ENCODE data around the gene CENPS. TPM values are rescaled to one million over a fixed set of nuclear protein-coding genes. Genes with fewer than 3 reads are reported as not detected.

Gene CENPS
- polyA plus RNA-seq, 1 experiment, result 11.4 TPM

DNA sequence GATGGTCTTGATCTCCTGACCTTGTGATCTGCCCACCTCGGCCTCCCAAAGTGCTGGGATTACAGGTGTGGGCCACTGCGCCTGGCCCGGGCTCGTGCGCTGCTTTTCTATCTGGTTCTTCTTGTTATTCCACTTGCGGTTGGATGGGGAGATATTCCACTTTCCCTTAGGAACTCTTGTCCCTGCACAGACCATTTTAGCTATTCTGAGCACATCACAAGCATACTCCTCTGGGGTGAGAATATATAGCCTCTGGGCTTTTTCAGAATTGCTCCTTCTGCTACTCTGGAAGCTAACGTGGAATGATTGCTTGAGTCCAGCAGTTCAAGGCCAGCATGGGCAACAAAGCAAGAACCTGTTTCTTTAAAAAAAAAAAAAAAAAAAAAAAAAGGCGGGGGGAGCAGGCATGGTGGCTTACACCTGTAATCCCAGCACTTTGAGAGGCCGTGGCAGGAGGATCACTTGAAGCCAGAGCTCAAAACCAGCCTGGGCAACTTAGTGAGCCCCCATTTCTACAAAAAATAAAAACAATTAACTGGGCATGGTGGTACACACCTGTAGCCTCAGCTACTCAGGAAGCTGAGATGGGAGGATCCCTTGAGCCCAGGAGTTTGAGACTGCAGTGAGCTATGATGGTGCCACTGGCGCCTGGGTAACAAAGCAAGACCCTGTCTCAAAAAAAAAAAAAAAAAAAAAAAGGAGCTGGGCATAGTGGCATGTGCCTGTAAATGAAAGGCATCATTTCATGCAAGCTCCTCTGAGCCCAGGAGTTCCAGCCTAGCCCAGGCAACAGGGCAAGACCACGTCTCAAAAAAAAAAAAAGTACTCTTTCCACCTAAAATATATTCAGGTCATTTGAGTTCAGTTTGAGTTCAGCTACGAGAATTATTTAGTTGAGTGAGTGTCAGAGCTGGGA is 43.2 kb upstream of the CENPS start:
- peak overlapping the region; percentile 94 for H3K27ac ChIP-seq (ENCODE audit: low read depth, low read length)
- no peak for DNase-seq (ENCODE audit: low read depth, low spot score)
- CTCF ChIA-PET, result interaction anchor here (0.6 to 4.0 kb wide), 9 partner anchors 9 to 177 kb away, joined by 3 to 29 read pairs (median 5); partner anchors contain the start of genes CENPS, KIF1B and PGD

DNA sequence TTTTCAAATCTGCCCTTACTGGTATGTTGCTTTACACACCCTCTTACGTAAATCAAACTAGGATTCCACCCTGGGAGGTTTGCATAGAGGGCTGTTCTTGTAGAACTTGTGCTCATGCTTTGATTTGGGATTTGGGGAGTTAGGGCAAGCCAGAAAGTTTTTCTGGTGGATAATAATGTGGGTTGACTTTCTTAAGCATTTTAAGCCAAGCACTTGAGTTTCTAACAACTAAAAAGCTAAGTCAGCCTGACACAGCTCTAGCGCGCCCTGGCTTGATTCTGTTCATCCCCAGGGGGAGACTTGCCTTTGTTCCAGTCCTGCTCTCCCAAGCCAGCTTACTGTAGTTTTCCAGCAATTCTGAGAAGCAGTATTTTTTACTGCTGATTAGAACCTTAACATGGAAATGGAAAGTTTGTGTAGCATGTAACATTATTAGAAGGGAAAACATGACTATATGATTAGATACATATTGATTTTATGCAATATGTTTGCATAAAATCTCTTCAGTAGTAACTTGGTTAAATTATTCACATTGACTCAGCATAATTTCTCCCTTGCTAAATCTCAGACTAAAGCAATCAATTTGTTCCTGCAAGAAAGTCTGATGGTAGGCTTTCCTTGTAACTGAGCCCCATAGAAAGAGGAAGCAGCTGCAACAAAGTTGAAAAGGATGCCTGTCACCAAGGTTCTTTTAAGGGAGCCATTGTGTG is 42.4 kb upstream of the CENPS start:
- CTCF ChIA-PET, result interaction anchor here (0.7 to 4.0 kb wide), 7 partner anchors 10 to 178 kb away, joined by 3 to 29 read pairs (median 8); partner anchors contain the start of genes CENPS, KIF1B and PGD
- POLR2A ChIA-PET, result interaction anchor here (0.6 to 2.6 kb wide), 5 partner anchors 12 to 48 kb away, joined by 4 to 72 read pairs (median 4); partner anchors contain the start of gene PGD
- Histone ChIP-seq H3K9me3 (ENCODE audit: control insufficient read depth, insufficient read depth, low read length) (no peaks in the 10 kb centered on the region), H3K4me3 (ENCODE audit: low read depth, low read length) (no peak overlapping the region; the same call in 1 of the 2 replicates), H3K27ac (ENCODE audit: low read depth, low read length) (peak overlapping the region; percentile 94), H3K27me3 (ENCODE audit: control insufficient read depth, insufficient read depth, low read length) (no peaks in the 10 kb centered on the region)
- TF ChIP-seq, protein P1, sequence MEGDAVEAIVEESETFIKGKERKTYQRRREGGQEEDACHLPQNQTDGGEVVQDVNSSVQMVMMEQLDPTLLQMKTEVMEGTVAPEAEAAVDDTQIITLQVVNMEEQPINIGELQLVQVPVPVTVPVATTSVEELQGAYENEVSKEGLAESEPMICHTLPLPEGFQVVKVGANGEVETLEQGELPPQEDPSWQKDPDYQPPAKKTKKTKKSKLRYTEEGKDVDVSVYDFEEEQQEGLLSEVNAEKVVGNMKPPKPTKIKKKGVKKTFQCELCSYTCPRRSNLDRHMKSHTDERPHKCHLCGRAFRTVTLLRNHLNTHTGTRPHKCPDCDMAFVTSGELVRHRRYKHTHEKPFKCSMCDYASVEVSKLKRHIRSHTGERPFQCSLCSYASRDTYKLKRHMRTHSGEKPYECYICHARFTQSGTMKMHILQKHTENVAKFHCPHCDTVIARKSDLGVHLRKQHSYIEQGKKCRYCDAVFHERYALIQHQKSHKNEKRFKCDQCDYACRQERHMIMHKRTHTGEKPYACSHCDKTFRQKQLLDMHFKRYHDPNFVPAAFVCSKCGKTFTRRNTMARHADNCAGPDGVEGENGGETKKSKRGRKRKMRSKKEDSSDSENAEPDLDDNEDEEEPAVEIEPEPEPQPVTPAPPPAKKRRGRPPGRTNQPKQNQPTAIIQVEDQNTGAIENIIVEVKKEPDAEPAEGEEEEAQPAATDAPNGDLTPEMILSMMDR (IDR thresholded peaks at IDR 0.05; ENCODE audit: low read depth, low read length), result peak; percentile 33
- DNase-seq (ENCODE audit: low read depth, low spot score), result peak; percentile 41

More for the DNA sequence above, 43.2 kb upstream of the CENPS start:
- POLR2A ChIA-PET, result interaction anchor here (0.6 to 2.6 kb wide), 7 partner anchors 10 to 49 kb away, joined by 3 to 72 read pairs (median 4); partner anchors contain the start of gene PGD
- Histone ChIP-seq H3K27me3 (ENCODE audit: control insufficient read depth, insufficient read depth, low read length) (no peaks in the 10 kb centered on the region), H3K9me3 (ENCODE audit: control insufficient read depth, insufficient read depth, low read length) (no peaks in the 10 kb centered on the region), H3K4me3 (ENCODE audit: low read depth, low read length) (no peak overlapping the region)
- TF ChIP-seq, protein P1 (IDR thresholded peaks at IDR 0.05; ENCODE audit: low read depth, low read length), result no peak

DNA sequence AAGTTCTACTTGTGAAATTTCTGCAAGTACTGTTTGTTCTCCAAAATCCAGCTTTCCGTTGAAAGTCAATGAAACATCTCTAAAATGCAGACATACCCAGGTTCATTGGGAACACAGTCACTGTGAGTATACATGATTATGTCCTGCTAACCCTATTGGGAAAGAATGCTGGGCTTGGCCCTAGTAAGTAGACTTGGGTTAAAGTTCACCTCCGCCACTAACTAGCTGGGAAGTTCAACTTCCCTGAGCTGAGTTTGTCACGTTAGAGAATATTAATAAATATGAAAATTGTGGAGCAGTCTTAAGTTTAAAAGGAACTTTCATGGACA is 41.9 kb upstream of the CENPS start:
- Histone ChIP-seq H3K27me3 (ENCODE audit: control insufficient read depth, insufficient read depth, low read length) (no peaks in the 10 kb centered on the region), H3K9me3 (ENCODE audit: control insufficient read depth, insufficient read depth, low read length) (no peaks in the 10 kb centered on the region), H3K27ac (ENCODE audit: low read depth, low read length) (peak overlapping the region; percentile 71), H3K4me3 (ENCODE audit: low read depth, low read length) (no peak overlapping the region)
- DNase-seq (ENCODE audit: low read depth, low spot score), result no peak
- POLR2A ChIA-PET, result interaction anchor here (1.1 to 2.6 kb wide), 3 partner anchors 12 to 27 kb away, joined by 4 to 72 read pairs (median 10); partner anchors contain the start of gene PGD
- TF ChIP-seq, protein P1 (IDR thresholded peaks at IDR 0.05; ENCODE audit: low read depth, low read length), result no peak
- CTCF ChIA-PET, result interaction anchor here (1.2 to 4.0 kb wide), 6 partner anchors 11 to 179 kb away, joined by 3 to 29 read pairs (median 10); partner anchors contain the start of genes CENPS, KIF1B and PGD

DNA sequence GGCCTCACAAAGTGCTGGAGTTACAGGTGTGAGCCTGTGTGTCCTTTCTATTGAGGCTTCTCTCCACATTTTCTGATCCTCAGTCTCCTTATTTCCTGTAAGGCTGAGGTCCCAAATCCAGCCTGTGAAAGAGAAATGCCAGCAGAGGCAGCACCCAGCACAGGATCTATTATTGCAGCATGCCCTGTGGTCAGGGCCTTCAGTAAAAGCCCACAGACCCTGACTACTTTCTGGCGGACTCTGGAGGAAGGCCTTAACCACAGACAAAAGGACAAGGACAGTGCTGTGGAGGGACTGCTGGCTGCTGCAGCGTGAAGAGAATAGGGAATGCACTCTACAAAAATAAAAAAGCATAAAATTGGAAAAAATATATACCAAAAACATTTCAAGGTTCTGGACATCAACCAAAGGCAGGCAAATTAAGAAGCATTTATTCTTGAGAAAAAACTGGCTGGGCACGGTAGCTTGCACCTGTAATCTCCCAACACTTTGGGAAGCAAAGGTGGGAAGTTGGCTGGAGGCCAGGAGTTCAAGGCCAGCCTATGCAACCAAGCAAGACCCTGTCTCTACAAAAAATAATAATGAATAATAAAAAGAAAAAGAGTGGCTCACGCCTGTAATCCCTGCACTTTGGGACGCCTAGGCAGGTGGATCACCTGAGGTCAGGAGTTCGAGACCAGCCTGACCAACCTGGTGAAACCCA is 40.8 kb upstream of the CENPS start:
- CTCF ChIA-PET, result interaction anchor here (4.0 kb wide), 1 partner anchor 12 kb away, joined by 29 read pairs; no protein-coding TSS in a partner anchor
- DNase-seq (ENCODE audit: low read depth, low spot score), result no peak

More for the DNA sequence above, 40.8 kb upstream of the CENPS start:
- Histone ChIP-seq H3K27me3 (ENCODE audit: control insufficient read depth, insufficient read depth, low read length) (no peaks in the 10 kb centered on the region), H3K4me3 (ENCODE audit: low read depth, low read length) (no peak overlapping the region), H3K27ac (ENCODE audit: low read depth, low read length) (peak overlapping the region; percentile 21), H3K9me3 (ENCODE audit: control insufficient read depth, insufficient read depth, low read length) (peaks cover 4% of the 10 kb centered on the region; the same call in 1 of the 2 replicates)
- TF ChIP-seq, protein P1 (IDR thresholded peaks at IDR 0.05; ENCODE audit: low read depth, low read length), result no peak
- POLR2A ChIA-PET, result interaction anchor here (2.5 to 2.6 kb wide), 2 partner anchors 11 to 26 kb away, joined by 10 to 72 read pairs; partner anchors contain the start of gene PGD

Measured in AG04450 (cell line).